Measurements from ENCODE around the gene DBN1. TPM values are rescaled to one million over a fixed set of nuclear protein-coding genes. Genes with fewer than 3 reads are reported as not detected.

DBN1 gene
- total and polyA plus RNA-seq, 2 experiments from 2014 or later, result 106 to 290 TPM

GRCh38 chr5:177490992-177491391 lies 17.6 kb upstream of the DBN1 start (continued):
- TF ChIP-seq REST (IDR thresholded peaks at IDR 0.05; ENCODE audit: unreplicated experiment), result no peak
- TF ChIP-seq NANOG (IDR thresholded peaks at IDR 0.05; ENCODE audit: borderline replicate concordance), result no peak
- TF ChIP-seq STAT1 (IDR thresholded peaks at IDR 0.05; ENCODE audit: unreplicated experiment), result no peak
- TF ChIP-seq CTCF (conservative IDR thresholded peaks at IDR 0.05; ENCODE audit: low read depth in 2 of 2), result no peak

- DNase-seq (ENCODE audit: low spot score) (no peak), ATAC-seq (no peak)
- Histone ChIP-seq H3K27ac (ENCODE audit: low read depth) (no peak overlapping the region), H3K27me3 (ENCODE audit: insufficient read depth) (no peaks in the 10 kb centered on the region), H3K4me2 (no peak overlapping the region), H3K9me2 (ENCODE audit: insufficient read depth) (no peaks in the 10 kb centered on the region), H4K20me1 (replicated peaks; ENCODE audit: insufficient read depth) (no peaks in the 10 kb centered on the region; the same call in 1 of the 2 replicates), H2AFZ (no peak overlapping the region), H3K4me3 (no peak overlapping the region), H3K79me2 (replicated peaks; ENCODE audit: insufficient read depth) (0 out of 2 replicates have a peak, but pooled peaks cover 10% of the 10 kb centered on the region), H3K36me3 (ENCODE audit: insufficient read depth) (peaks cover 14% of the 10 kb centered on the region), H3K4me1 (ENCODE audit: insufficient read depth) (peaks cover 20% of the 10 kb centered on the region), H3F3A (replicated peaks; ENCODE audit: low read depth) (peaks cover 29% of the 10 kb centered on the region; the same call in 1 of the 2 replicates)
- Mint-ChIP-seq H3K4me1 (peaks cover 29% of the 10 kb centered on the region), H3K9me3 (peaks cover 2% of the 10 kb centered on the region; the same call in 1 of the 3 replicates), H3K27me3 (ENCODE audit: insufficient read depth, low read depth, poor library complexity) (peaks cover 31% of the 10 kb centered on the region), H3K36me3 (ENCODE audit: low read depth) (peaks cover 64% of the 10 kb centered on the region), H3K27ac (no peak overlapping the region), H3K4me3 (no peak overlapping the region)
- TF ChIP-seq JUNB (IDR thresholded peaks at IDR 0.05; ENCODE audit: unreplicated experiment) (no peak), CREB1 (CRISPR knock-in tag; IDR thresholded peaks at IDR 0.05; ENCODE audit: low read depth) (no peak), STAT1 (IDR thresholded peaks at IDR 0.05; ENCODE audit: unreplicated experiment) (no peak), REST (IDR thresholded peaks at IDR 0.05; ENCODE audit: unreplicated experiment) (no peak), ZNF114 (CRISPR knock-in tag; IDR thresholded peaks at IDR 0.05) (no peak), CTCF (conservative IDR thresholded peaks at IDR 0.05; ENCODE audit: low read depth in 2 of 2) (no peak), NANOG (IDR thresholded peaks at IDR 0.05; ENCODE audit: borderline replicate concordance) (no peak), POLR2AphosphoS5 (IDR thresholded peaks at IDR 0.05; ENCODE audit: low read depth) (no peak), EZH2phosphoT487 (IDR thresholded peaks at IDR 0.05; ENCODE audit: unreplicated experiment) (no peak)
These were observed 17.0 kb upstream of the DBN1 start for GRCh38 chr5:177490311-177490991.
